PC-9 (cell line): Measurements from ENCODE around the gene ALDH7A1. TPM values are rescaled to one million over a fixed set of nuclear protein-coding genes. Genes with fewer than 3 reads are reported as not detected.
"Not testable (repeated sequence)": the region's sequence is repeated elsewhere in the genome, so short reads cannot be mapped to it uniquely, and the experiment has no call there.

Experiments
- BruUV-seq: library from RNA; stranded (reverse); fragments of 400-500 nt; replicated peaks from 2 replicates; lab custom pipeline; 2021; lab: Mats Ljungman, UMichigan
- CTCF ChIA-PET: fragments of 300-600 bp; sonication (Branson Sonifier 250); formaldehyde crosslinking; loops from one replicate; lab custom pipeline; 2022; ENCODE audit warnings: antibody characterized with exemption; lab: Charles Lee
- POLR2A ChIA-PET: fragments of 300-600 bp; sonication (Branson Sonifier 250); formaldehyde crosslinking; loops from one replicate; lab custom pipeline; 2022; ENCODE audit warnings: antibody characterized with exemption; ENCODE audit not compliant: unreplicated experiment; lab: Charles Lee
- DNase-seq, 2 experiments: peaks; one replicate each; pipeline versions ENCODE4 v3.0.0 to v3.0.0-alpha.2; 2015 to 2022; ENCODE audit warnings: mixed read lengths in 1 of 2
- H2AFZ ChIP-seq: fragments of 200-600 bp; sonication (generic); 2 replicates; pipeline ENCODE4 v1.8.1; 2017; ENCODE audit warnings: antibody characterized with exemption
- H3F3A ChIP-seq: fragments of 200-600 bp; sonication (generic); 2 replicates; pipeline ENCODE4 v1.8.1; 2017; ENCODE audit warnings: antibody characterized with exemption, mild to moderate bottlenecking, low read depth; ENCODE audit not compliant: insufficient read depth
- H3K27ac ChIP-seq: fragments of 200-600 bp; sonication (generic); 2 replicates; pipeline ENCODE4 v1.6.1; 2016; ENCODE audit warnings: mixed run types
- H3K27me3 ChIP-seq: fragments of 200-600 bp; sonication (generic); 2 replicates; pipeline ENCODE4 v1.6.1; 2016; ENCODE audit warnings: low read depth, mixed run types; ENCODE audit not compliant: insufficient read depth
- H3K36me3 ChIP-seq: fragments of 200-600 bp; sonication (generic); 2 replicates; pipeline ENCODE4 v1.6.1; 2016; ENCODE audit warnings: low read depth, mixed run types
- H3K4me1 ChIP-seq: fragments of 200-600 bp; sonication (generic); replicated peaks from 2 replicates; pipeline ENCODE4 v1.6.1; 2016; ENCODE audit warnings: mixed run types; ENCODE audit not compliant: insufficient read depth
- H3K4me2 ChIP-seq: fragments of 200-600 bp; sonication (generic); 2 replicates; pipeline ENCODE4 v1.6.1; 2017; ENCODE audit warnings: mixed run types
- H3K4me3 ChIP-seq: fragments of 200-600 bp; sonication (generic); 2 replicates; pipeline ENCODE4 v1.6.1; 2016; ENCODE audit warnings: mixed run types
- H3K79me2 ChIP-seq: fragments of 200-600 bp; sonication (generic); 2 replicates; pipeline ENCODE4 v1.6.1; 2017; ENCODE audit warnings: low read depth, mixed run types
- H3K9me2 ChIP-seq: fragments of 200-600 bp; sonication (generic); 2 replicates; pipeline ENCODE4 v1.8.1; 2017; ENCODE audit warnings: mild to moderate bottlenecking; ENCODE audit not compliant: insufficient read depth
- H3K9me3 ChIP-seq: fragments of 200-600 bp; sonication (generic); 2 replicates; pipeline ENCODE4 v1.8.1; 2016; ENCODE audit warnings: low read depth; ENCODE audit not compliant: insufficient read depth
- H4K20me1 ChIP-seq: fragments of 200-600 bp; sonication (generic); 2 replicates; pipeline ENCODE4 v1.8.1; 2017; ENCODE audit not compliant: insufficient read depth
- CTCF ChIP-seq: fragments of 200-600 bp; sonication (generic); conservative IDR thresholded peaks from 2 replicates; pipeline ENCODE4 v1.6.1; 2017; ENCODE audit warnings: mixed run types, antibody characterized with exemption, mild to moderate bottlenecking, moderate library complexity
- EZH2 ChIP-seq: fragments of 200-600 bp; sonication (generic); IDR thresholded peaks from 2 replicates; pipeline ENCODE4 v1.8.0; 2017; ENCODE audit warnings: antibody characterized with exemption, low read depth
- intact Hi-C: fragments of 100-400 bp; cut with micrococcal nuclease; formaldehyde crosslinking; loops from one replicate; pipeline ENCODE4 v1.10.0; 2022; ENCODE audit not compliant: unreplicated experiment
- total RNA-seq: library from RNA; stranded (reverse); gene quantifications from 2 replicates; pipeline ENCODE4 v1.2.3, GENCODE V29; 2021

Gene ALDH7A1
- total RNA-seq, 1 experiment from 2014 or later, result 109 TPM

GRCh38 chr5:126605525-126605924 lies 10.5 kb upstream of the ALDH7A1 start:
- H4K20me1 ChIP-seq, result peaks cover 32% of the 10 kb centered on the region
- H3F3A ChIP-seq, result no peaks in the 10 kb centered on the region
- no TSS peak for BruUV-seq
- H3K9me3 ChIP-seq, result no peaks in the 10 kb centered on the region
- intact Hi-C loops, result no loop called here
- H3K27ac ChIP-seq, result no peak overlapping the region
- ChIA-PET CTCF (interaction anchor here (0.6 kb wide), 1 partner anchor 912 kb away, joined by 4 read pairs; no protein-coding TSS in a partner anchor), POLR2A (no interaction called here)
- H3K9me2 ChIP-seq, result no peaks in the 10 kb centered on the region
- H2AFZ ChIP-seq, result no peak overlapping the region
- H3K79me2 ChIP-seq, result peaks cover 70% of the 10 kb centered on the region
- H3K4me1 ChIP-seq, result peaks cover under 1% of the 10 kb centered on the region
- peaks cover 13% of the 10 kb centered on the region; the same call in 1 of the 2 replicates for H3K36me3 ChIP-seq
- no peak for DNase-seq
- no peaks in the 10 kb centered on the region for H3K27me3 ChIP-seq
- TF ChIP-seq EZH2 (no peak), CTCF (no peak)
- H3K4me3 ChIP-seq, result no peak overlapping the region
- H3K4me2 ChIP-seq, result no peak overlapping the region; the same call in 1 of the 2 replicates

- TF ChIP-seq EZH2 (no peak), CTCF (no peak)
- Histone ChIP-seq H3K4me2 (no peak overlapping the region), H3K27ac (no peak overlapping the region), H3K9me2 (no peaks in the 10 kb centered on the region), H3K27me3 (no peaks in the 10 kb centered on the region), H3K4me1 (peaks cover 10% of the 10 kb centered on the region), H2AFZ (no peak overlapping the region), H3K36me3 (0 out of 2 replicates have a peak, but pooled peaks cover 13% of the 10 kb centered on the region), H3K79me2 (peaks cover 70% of the 10 kb centered on the region), H3K4me3 (no peak overlapping the region), H4K20me1 (peaks cover 29% of the 10 kb centered on the region), H3K9me3 (no peaks in the 10 kb centered on the region), H3F3A (no peaks in the 10 kb centered on the region)
- intact Hi-C loops, result no loop called here
- no peak for DNase-seq
- BruUV-seq, result TSS peak; percentile 2
- ChIA-PET POLR2A (interaction anchor here (0.6 kb wide), 3 partner anchors 15 to 1861 kb away, joined by 4 to 5 read pairs (median 5); partner anchors contain the start of gene LMNB1), CTCF (interaction anchor here (0.6 to 0.7 kb wide), 3 partner anchors 13 to 933 kb away, joined by 3 to 9 read pairs (median 5); no protein-coding TSS in a partner anchor)
These were observed 8.5 kb upstream of the ALDH7A1 start for GRCh38 chr5:126603402-126603991.

- Histone ChIP-seq H3K4me3 (peak within 1 kb of the TSS; percentile 98), H3K36me3 (0 out of 2 replicates have a peak, but pooled peaks cover 13% of the 10 kb centered on the region), H3K27ac (peak within 1 kb of the TSS; percentile 41; the same call in 1 of the 2 replicates), H3K4me2 (peak within 1 kb of the TSS; percentile 98), H2AFZ (peak within 1 kb of the TSS; percentile 99), H3F3A (peaks cover 6% of the 10 kb centered on the region; the same call in 1 of the 2 replicates), H3K27me3 (no peaks in the 10 kb centered on the region), H4K20me1 (peaks cover 18% of the 10 kb centered on the region; the same call in 1 of the 2 replicates), H3K9me3 (no peaks in the 10 kb centered on the region), H3K79me2 (peaks cover 50% of the 10 kb centered on the region), H3K4me1 (peaks cover 10% of the 10 kb centered on the region), H3K9me2 (no peaks in the 10 kb centered on the region)
- intact Hi-C loops, result no loop called here
- no TSS peak for BruUV-seq
- TF ChIP-seq CTCF (peak; percentile 54), EZH2 (no peak)
- ChIA-PET POLR2A (interaction anchor here (0.7 kb wide), 2 partner anchors 13 to 178 kb away, joined by 9 to 12 read pairs; no protein-coding TSS in a partner anchor), CTCF (interaction anchor here (0.7 kb wide), 1 partner anchor 23 kb away, joined by 3 read pairs; no protein-coding TSS in a partner anchor)
- DNase-seq, result peak; percentile 52 to 75
These were observed 5.9 kb upstream of the ALDH7A1 start, which contains the start of gene PHAX for GRCh38 chr5:126600631-126601511. TSS of gene PHAX (plus strand) at chr5:126600947. CDS start at chr5:126600963, 16 bp downstream.

- peaks cover 10% of the 10 kb centered on the region; the same call in 1 of the 2 replicates for H4K20me1 ChIP-seq
- H3K27me3 ChIP-seq, H3K4me1 ChIP-seq, H3K9me3 ChIP-seq, H3K9me2 ChIP-seq, H3F3A ChIP-seq: not testable (repeated sequence)
- ChIA-PET CTCF (interaction anchor here (0.7 kb wide), 1 partner anchor 24 kb away, joined by 3 read pairs; no protein-coding TSS in a partner anchor), POLR2A (interaction anchor here (0.7 kb wide), 2 partner anchors 12 to 178 kb away, joined by 9 to 12 read pairs; no protein-coding TSS in a partner anchor)
- H3K4me2 ChIP-seq, result peak overlapping the region; percentile 98
- 0 out of 2 replicates have a peak, but pooled peaks cover 13% of the 10 kb centered on the region for H3K36me3 ChIP-seq
- peak overlapping the region; percentile 98 for H3K4me3 ChIP-seq
- peak in 1 of 2 experiments; percentile 31 for DNase-seq
- 0 out of 2 replicates have a peak overlapping the region, but pooled peaks have one; percentile 2 for H3K27ac ChIP-seq
- intact Hi-C loops, result loop anchor here (5.0 to 10.0 kb wide), 3 partner anchors 58 to 248 kb away; partner anchors contain the start of gene LMNB1
- H2AFZ ChIP-seq, result peak overlapping the region; percentile 99
- H3K79me2 ChIP-seq, result peaks cover 42% of the 10 kb centered on the region
- TSS peak; percentile 80 for BruUV-seq
These were observed 5.1 kb upstream of the ALDH7A1 start for GRCh38 chr5:126599971-126600630.
